ENCODE measurements around the gene DSN1.

GRCh38 chr20:36745927-36746659, 27.5 kb downstream of the DSN1 start, which contains the start of gene NDRG3:
- no peak for TF ChIP-seq POLR2A (IDR thresholded peaks at IDR 0.05)
- no peak for TF ChIP-seq CTCF (IDR thresholded peaks at IDR 0.05)
- TF ChIP-seq POLR2AphosphoS5 (IDR thresholded peaks at IDR 0.05), result peak in 3 of 4 donors; percentile 24 to 28 (median 24)

All from sigmoid colon (tissue), 4 donors.